HEK293T (cell line): ENCODE results near the gene PIGZ.

Experiments used
- CTCF ChIA-PET: fragments of 350-600 bp; formaldehyde crosslinking; extraction: SDS; loops from one replicate; lab custom pipeline; 2021; ENCODE audit warnings: antibody characterized with exemption, inconsistent platforms; lab: Yijun Ruan, JAX
- POLR2A ChIA-PET: fragments of 350-600 bp; formaldehyde crosslinking; extraction: SDS; loops from one replicate; lab custom pipeline; 2020; ENCODE audit warnings: antibody characterized with exemption, inconsistent platforms; lab: Yijun Ruan, JAX
- DNase-seq: peaks from one replicate; pipeline ENCODE4 v3.0.0; 2012; ENCODE audit warnings: mixed read lengths; ENCODE audit errors: extremely low spot score
- ARNT ChIP-seq: fragments of 450-650 bp; IDR thresholded peaks from 2 replicates; pipeline ENCODE4 v1.6.1; 2017; ENCODE audit warnings: mild to moderate bottlenecking
- BHLHE40 ChIP-seq: fragments of 450-650 bp; IDR thresholded peaks from 2 replicates; pipeline ENCODE4 v1.6.1; 2016; ENCODE audit warnings: mild to moderate bottlenecking, moderate library complexity, borderline replicate concordance
- CTBP1 ChIP-seq: fragments of 450-650 bp; IDR thresholded peaks from 2 replicates; pipeline ENCODE4 v1.6.1; 2016; ENCODE audit warnings: borderline replicate concordance
- FOXA1 ChIP-seq: fragments of 450-650 bp; IDR thresholded peaks from 2 replicates; pipeline ENCODE4 v1.6.1; 2016; ENCODE audit warnings: mild to moderate bottlenecking
- FOXK2 ChIP-seq: fragments of 450-650 bp; IDR thresholded peaks from 2 replicates; pipeline ENCODE4 v1.6.1; 2016; ENCODE audit warnings: mild to moderate bottlenecking
- FOXM1 ChIP-seq: fragments of 450-650 bp; IDR thresholded peaks from 2 replicates; pipeline ENCODE4 v1.6.1; 2017; ENCODE audit warnings: mild to moderate bottlenecking, borderline replicate concordance
- HDGF ChIP-seq: fragments of 450-650 bp; IDR thresholded peaks from 2 replicates; pipeline ENCODE4 v1.6.1; 2017; ENCODE audit warnings: antibody characterized with exemption, borderline replicate concordance
- L3MBTL2 ChIP-seq: fragments of 450-650 bp; conservative IDR thresholded peaks from 2 replicates; pipeline ENCODE4 v1.6.1; 2016; ENCODE audit warnings: mild to moderate bottlenecking
- LEF1 ChIP-seq: fragments of 450-650 bp; IDR thresholded peaks from 2 replicates; pipeline ENCODE4 v1.6.1; 2017; ENCODE audit warnings: mild to moderate bottlenecking, borderline replicate concordance
- NFRKB ChIP-seq: fragments of 450-650 bp; IDR thresholded peaks from 2 replicates; pipeline ENCODE4 v1.6.1; 2016; ENCODE audit warnings: mild to moderate bottlenecking, moderate library complexity
- SP1 ChIP-seq: fragments of 450-650 bp; IDR thresholded peaks from 2 replicates; pipeline ENCODE4 v1.6.1; 2017
- SUZ12 ChIP-seq: fragments of 450-650 bp; IDR thresholded peaks from 2 replicates; pipeline ENCODE4 v1.6.1; 2016; ENCODE audit warnings: mild to moderate bottlenecking
- TARDBP ChIP-seq: fragments of 450-650 bp; IDR thresholded peaks from 2 replicates; pipeline ENCODE4 v1.6.1; 2016
- ZNF384 ChIP-seq: fragments of 450-650 bp; IDR thresholded peaks from 2 replicates; pipeline ENCODE4 v1.6.1; 2016
- TF ChIP-seq, protein P1 (sequence below): fragments of 450-650 bp; IDR thresholded peaks from 2 replicates; pipeline ENCODE4 v1.6.1; 2016

The PIGZ gene

DNA sequence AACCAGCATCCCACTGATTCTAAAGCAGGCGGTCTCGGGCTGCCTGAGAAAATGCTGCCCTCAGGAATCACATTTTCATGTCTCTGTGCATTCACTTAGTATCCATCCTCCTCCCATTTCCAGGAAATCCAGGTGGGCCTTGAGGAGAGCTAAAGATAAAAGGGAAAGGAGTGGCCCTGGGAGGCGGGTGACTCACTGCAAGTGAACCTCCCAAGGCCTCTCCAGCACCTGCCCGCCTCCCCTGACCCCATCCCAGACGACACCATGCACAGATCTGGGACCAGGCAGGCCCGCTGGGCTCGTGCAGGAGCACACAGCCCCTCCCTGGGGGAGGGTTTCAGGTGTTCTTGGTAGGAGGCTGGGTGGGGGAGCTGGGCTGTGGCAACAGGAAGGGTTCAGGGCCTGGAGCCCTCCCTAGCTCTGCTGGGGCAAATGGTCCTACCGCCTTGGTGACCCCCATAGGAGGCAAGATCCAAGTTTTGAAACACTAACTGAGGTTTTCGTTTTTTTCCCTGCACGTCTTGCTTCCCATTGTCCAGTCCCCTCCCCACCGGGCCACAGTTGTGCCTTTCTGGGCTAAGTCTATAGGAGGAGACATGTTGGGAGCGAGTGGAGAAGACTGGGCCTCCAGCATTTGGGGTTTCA is 38.8 kb upstream of the PIGZ start:
- no peak for DNase-seq
- no peak for TF ChIP-seq ZNF384
- TF ChIP-seq FOXM1 = no peak
- TF ChIP-seq, protein P1, sequence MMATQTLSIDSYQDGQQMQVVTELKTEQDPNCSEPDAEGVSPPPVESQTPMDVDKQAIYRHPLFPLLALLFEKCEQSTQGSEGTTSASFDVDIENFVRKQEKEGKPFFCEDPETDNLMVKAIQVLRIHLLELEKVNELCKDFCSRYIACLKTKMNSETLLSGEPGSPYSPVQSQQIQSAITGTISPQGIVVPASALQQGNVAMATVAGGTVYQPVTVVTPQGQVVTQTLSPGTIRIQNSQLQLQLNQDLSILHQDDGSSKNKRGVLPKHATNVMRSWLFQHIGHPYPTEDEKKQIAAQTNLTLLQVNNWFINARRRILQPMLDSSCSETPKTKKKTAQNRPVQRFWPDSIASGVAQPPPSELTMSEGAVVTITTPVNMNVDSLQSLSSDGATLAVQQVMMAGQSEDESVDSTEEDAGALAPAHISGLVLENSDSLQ = no peak
- no peak for TF ChIP-seq SP1
- no peak for TF ChIP-seq NFRKB
- TF ChIP-seq CTBP1 = no peak
- TF ChIP-seq BHLHE40 = no peak
- TF ChIP-seq TARDBP = no peak
- no peak for TF ChIP-seq ARNT
- no peak for TF ChIP-seq FOXK2
- TF ChIP-seq HDGF = no peak
- ChIA-PET POLR2A (no interaction called here), CTCF (no interaction called here)

- TF ChIP-seq LEF1 = no peak
- DNase-seq = no peak
- CTCF ChIA-PET = no interaction called here
- POLR2A ChIA-PET = no interaction called here
Measured at GRCh38 chr3:197006860-197007259, 38.2 kb upstream of the PIGZ start.

- POLR2A ChIA-PET = no interaction called here
- no peak for DNase-seq
- TF ChIP-seq LEF1 (no peak), NFRKB (no peak)
- CTCF ChIA-PET = no interaction called here
Measured at GRCh38 chr3:197006446-197006845, 37.8 kb upstream of the PIGZ start.

GRCh38 chr3:197003461-197004385 is 35.1 kb upstream of the PIGZ start:
- CTCF ChIA-PET = no interaction called here
- DNase-seq = no peak
- POLR2A ChIA-PET = interaction anchor here (1.0 kb wide), 1 partner anchor 180 kb away, joined by 3 read pairs; no protein-coding TSS in a partner anchor
- TF ChIP-seq NFRKB = no peak
- TF ChIP-seq LEF1 = no peak
- TF ChIP-seq L3MBTL2 = no peak
- TF ChIP-seq TARDBP = no peak
- TF ChIP-seq FOXA1 = no peak
- TF ChIP-seq SP1 = no peak
- TF ChIP-seq HDGF = no peak
- TF ChIP-seq, protein P1 = no peak
- no peak for TF ChIP-seq FOXM1

DNA sequence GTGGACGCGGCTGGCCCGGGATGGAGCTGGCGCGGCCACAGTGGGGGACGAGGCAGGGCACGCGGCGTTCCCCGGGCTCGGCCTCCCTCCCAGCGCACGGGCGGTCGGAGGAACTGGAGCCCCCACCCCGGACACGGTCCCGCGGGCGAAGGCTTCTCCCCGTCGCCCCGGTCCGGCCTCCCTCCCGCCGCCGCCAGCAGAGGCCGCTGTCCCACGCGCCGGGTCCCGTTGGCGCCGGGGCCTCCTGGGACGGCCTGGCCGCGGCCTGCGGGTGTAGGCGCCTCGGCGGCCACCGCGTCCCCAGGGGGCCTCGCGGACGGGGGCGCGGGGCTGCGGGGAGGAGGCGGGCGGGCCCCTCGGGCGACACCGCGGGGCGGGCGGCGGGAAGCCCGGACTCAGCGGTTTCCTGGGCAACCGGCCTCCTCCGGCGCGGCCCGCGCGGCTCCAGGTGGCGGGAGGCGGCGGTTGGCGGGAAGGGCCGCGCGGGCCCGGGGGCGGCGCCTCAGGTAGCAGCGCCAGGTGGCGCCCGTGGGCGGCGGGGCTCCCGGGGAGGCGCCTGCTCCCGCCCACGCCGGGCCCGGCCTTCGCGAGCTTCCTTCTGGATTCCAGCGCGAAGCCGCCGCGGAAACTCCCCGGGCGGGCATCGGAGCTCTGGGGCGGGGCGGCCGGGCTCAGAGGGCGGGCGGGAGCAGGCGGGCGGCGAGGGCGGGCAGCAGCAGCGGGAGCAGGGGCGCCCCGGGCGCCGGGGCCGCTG is 34.2 kb upstream of the PIGZ start:
- ChIA-PET CTCF (interaction anchor here (0.5 kb wide), 1 partner anchor 75 kb away, joined by 3 read pairs; no protein-coding TSS in a partner anchor), POLR2A (interaction anchor here (0.6 to 1.0 kb wide), 2 partner anchors 9 to 181 kb away, joined by 3 read pairs; no protein-coding TSS in a partner anchor)
- peak; percentile 82 for DNase-seq
- TF ChIP-seq FOXM1 = no peak
- no peak for TF ChIP-seq SUZ12
- TF ChIP-seq NFRKB = no peak
- TF ChIP-seq CTBP1 = no peak

GRCh38 chr3:197001972-197002700 is 33.5 kb upstream of the PIGZ start:
- POLR2A ChIA-PET = no interaction called here
- CTCF ChIA-PET = interaction anchor here (0.5 kb wide), 1 partner anchor 76 kb away, joined by 3 read pairs; no protein-coding TSS in a partner anchor
- no peak for TF ChIP-seq TARDBP
- no peak for TF ChIP-seq FOXK2
- DNase-seq = no peak
